Neural cell (in vitro differentiated cells): ENCODE results near the gene OXT.
"Not testable (repeated sequence)": the region's sequence is repeated elsewhere in the genome, so short reads cannot be mapped to it uniquely, and the experiment has no call there.

ENCODE experiments used
- CTCF ChIP-seq: fragments of 450-650 bp; IDR thresholded peaks from 2 replicates; pipeline ENCODE4 v1.5.1; 2014; ENCODE audit warnings: antibody characterized with exemption, mild to moderate bottlenecking, moderate library complexity; ENCODE audit not compliant: poor library complexity, severe bottlenecking
- EP300 ChIP-seq: fragments of 450-650 bp; conservative IDR thresholded peaks from 2 replicates; pipeline ENCODE4 v1.6.1; 2014; ENCODE audit warnings: antibody characterized with exemption, mild to moderate bottlenecking, moderate library complexity; ENCODE audit not compliant: poor library complexity, severe bottlenecking
- EZH2 ChIP-seq: fragments of 200-600, 300-800 bp; shearing (Covaris generic), sonication (generic); IDR thresholded peaks from 2 replicates; pipeline ENCODE4 v1.6.1; 2014; ENCODE audit warnings: antibody characterized with exemption, low read length, borderline replicate concordance, mild to moderate bottlenecking; ENCODE audit not compliant: insufficient read depth, poor library complexity, severe bottlenecking
- MXI1 ChIP-seq: fragments of 450-650 bp; conservative IDR thresholded peaks from 2 replicates; pipeline ENCODE4 v1.6.1; 2014; ENCODE audit warnings: antibody characterized with exemption, mild to moderate bottlenecking; ENCODE audit not compliant: poor library complexity, severe bottlenecking
- POLR2AphosphoS5 ChIP-seq: IDR thresholded peaks from 2 replicates; pipeline ENCODE4 v1.6.1; 2012
- RAD21 ChIP-seq: fragments of 450-650 bp; conservative IDR thresholded peaks from 2 replicates; pipeline ENCODE4 v1.6.1; 2014; ENCODE audit warnings: antibody characterized with exemption, mild to moderate bottlenecking, moderate library complexity
- REST ChIP-seq: IDR thresholded peaks from 2 replicates; pipeline ENCODE4 v1.6.1; 2012; ENCODE audit warnings: borderline replicate concordance
- SMC3 ChIP-seq: fragments of 450-650 bp; conservative IDR thresholded peaks from 2 replicates; pipeline ENCODE4 v1.6.1; 2014; ENCODE audit warnings: antibody characterized with exemption, mild to moderate bottlenecking, moderate library complexity; ENCODE audit not compliant: poor library complexity
- TAF1 ChIP-seq: IDR thresholded peaks from 2 replicates; pipeline ENCODE4 v1.6.1; 2012; ENCODE audit warnings: low read depth

GRCh38 chr20:3064119-3064518 lies 7.3 kb upstream of the OXT start:
- not testable (repeated sequence) for TF ChIP-seq CTCF, EZH2, TAF1, REST, POLR2AphosphoS5, EP300, RAD21, MXI1, SMC3
